ENCODE results near the gene ASRGL1. TPM values are rescaled to one million over a fixed set of nuclear protein-coding genes. Genes with fewer than 3 reads are reported as not detected.

The ASRGL1 gene
- total RNA-seq, 2 experiments from 2014 or later: 7.7 to 8.2 TPM

DNA sequence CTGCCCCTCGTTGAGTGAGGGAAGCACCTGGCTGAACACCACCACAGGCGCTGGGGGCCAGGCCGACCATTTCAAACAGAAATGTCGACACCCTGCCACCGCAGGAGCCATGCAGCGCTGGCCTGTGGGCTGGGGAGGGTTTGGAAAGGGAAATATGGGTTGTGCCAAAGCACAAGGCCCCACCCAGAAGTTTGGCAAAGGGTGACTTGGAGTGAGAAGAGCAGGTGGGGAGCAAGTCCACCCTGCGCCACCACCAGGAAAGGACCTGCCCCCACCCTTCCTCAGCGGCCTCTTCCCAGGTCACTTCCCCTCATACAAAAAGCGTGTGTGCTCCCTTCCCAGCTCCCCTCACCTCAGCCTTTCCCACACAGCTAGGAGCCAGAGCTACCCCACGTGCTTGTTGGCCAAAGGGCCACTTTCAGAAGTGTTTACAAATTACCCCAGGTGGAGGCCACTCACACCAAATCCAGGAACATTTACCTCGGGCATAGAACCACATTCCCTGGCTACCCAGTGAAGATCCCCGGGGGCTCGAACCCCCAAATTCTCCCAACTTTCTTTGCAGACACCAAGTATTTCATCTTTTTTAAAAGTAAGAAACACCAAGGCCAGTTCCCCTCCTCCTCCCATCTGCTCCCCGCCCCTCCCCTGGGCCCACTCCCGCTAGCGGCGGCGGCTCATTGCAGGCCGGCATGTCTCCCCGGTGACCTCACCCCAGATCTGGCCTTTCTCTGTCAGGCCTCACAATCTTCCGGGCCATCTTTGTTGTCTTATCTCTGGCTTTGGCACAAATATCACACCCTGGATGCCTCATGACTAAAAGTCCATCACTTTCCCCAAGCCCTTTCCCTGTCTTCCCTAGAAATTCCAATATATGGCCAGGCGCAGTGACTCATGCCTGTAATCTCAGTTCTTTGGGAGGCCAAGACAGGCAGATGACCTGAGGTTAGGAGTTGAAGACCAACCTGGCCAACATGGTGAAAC lies 61.1 kb downstream of the ASRGL1 start:
- POLR2A ChIA-PET: no interaction called here
- no peak overlapping the region for H3K27ac Mint-ChIP-seq
- intact Hi-C loops (cut with micrococcal nuclease): loop anchor here (10.0 kb wide), 1 partner anchor 466 kb away; no protein-coding TSS in a partner anchor
- DNase-seq: no peak
- no peaks in the 10 kb centered on the region for H3K27me3 Mint-ChIP-seq
- H3K4me1 Mint-ChIP-seq (ENCODE audit: low read depth): peaks cover 33% of the 10 kb centered on the region
- no peak overlapping the region for H3K4me3 Mint-ChIP-seq
- CTCF ChIA-PET: interaction anchor here (2.7 kb wide), 1 partner anchor 145 kb away, joined by 11 read pairs; no protein-coding TSS in a partner anchor
- H3K9me3 Mint-ChIP-seq: no peaks in the 10 kb centered on the region
- no peaks in the 10 kb centered on the region for H3K36me3 Mint-ChIP-seq

DNA sequence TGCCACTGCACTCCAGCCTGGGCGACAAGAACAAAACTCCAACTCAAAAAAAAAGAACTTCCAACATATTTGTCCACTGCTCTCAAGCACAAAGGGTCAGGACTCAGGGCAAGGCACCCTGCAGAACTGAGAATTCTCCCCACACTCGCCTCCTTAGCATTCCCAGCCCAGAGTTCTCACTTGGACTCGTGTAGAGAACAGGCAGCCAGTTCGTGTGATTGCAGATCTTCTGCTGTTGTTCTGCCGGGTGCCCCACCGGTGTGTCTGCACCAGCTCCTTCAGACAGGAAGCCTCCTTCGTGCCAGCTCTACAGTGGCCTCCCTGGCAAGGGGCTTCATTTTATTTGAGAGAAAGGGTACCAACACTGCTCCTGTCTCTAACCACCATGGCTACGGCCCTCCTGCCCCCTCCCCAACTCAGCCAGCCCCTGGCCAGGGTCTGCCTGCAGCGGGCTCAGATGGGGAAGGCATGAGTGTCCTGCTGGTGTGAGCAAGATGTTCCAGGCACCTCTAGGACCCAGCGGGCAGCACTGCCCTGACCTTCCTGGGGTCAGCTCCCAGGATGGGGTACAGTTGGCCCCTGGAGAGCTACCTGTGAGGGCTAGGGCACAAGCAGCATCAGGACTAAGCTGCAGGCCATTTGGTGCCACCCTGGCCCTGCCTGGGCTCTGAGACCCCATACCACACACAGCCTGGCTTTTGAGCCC lies 62.1 kb downstream of the ASRGL1 start:
- Mint-ChIP-seq H3K27me3 (no peaks in the 10 kb centered on the region), H3K27ac (no peak overlapping the region), H3K4me1 (ENCODE audit: low read depth) (peaks cover 33% of the 10 kb centered on the region), H3K9me3 (no peaks in the 10 kb centered on the region), H3K36me3 (no peaks in the 10 kb centered on the region), H3K4me3 (no peak overlapping the region)
- no peak for DNase-seq
- ChIA-PET CTCF (interaction anchor here (0.7 to 5.7 kb wide), 3 partner anchors 12 to 144 kb away, joined by 3 to 49 read pairs (median 11); no protein-coding TSS in a partner anchor), POLR2A (no interaction called here)
- intact Hi-C loops (cut with micrococcal nuclease): loop anchor here (10.0 kb wide), 1 partner anchor 465 kb away; no protein-coding TSS in a partner anchor

DNA sequence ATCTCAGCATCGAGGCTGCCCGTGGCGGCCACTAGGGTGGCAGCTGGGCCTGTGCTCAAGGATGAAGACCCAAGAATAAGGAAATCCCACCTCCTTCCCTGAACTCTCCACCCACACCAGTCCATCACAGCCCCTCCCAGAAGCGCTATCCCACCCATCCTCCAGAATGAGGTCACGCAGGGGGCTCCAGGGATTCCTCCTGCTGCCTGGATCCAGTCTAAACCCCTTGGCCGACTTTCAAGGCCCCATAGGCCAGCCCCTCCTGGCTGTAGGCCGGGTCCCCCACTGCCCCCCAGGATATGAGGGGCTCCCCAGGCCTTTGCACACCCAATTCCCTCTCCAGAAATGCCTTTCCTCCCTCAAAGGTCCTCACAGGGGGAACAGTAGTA lies 62.6 kb downstream of the ASRGL1 start:
- Mint-ChIP-seq H3K27me3 (no peaks in the 10 kb centered on the region), H3K36me3 (no peaks in the 10 kb centered on the region), H3K27ac (no peak overlapping the region), H3K9me3 (no peaks in the 10 kb centered on the region), H3K4me3 (no peak overlapping the region), H3K4me1 (ENCODE audit: low read depth) (peaks cover 28% of the 10 kb centered on the region)
- POLR2A ChIA-PET: no interaction called here
- no peak for DNase-seq
- CTCF ChIA-PET: interaction anchor here (0.7 to 5.7 kb wide), 6 partner anchors 9 to 161 kb away, joined by 3 to 49 read pairs (median 4); no protein-coding TSS in a partner anchor
- intact Hi-C loops (cut with micrococcal nuclease): loop anchor here (10.0 kb wide), 1 partner anchor 465 kb away; no protein-coding TSS in a partner anchor

DNA sequence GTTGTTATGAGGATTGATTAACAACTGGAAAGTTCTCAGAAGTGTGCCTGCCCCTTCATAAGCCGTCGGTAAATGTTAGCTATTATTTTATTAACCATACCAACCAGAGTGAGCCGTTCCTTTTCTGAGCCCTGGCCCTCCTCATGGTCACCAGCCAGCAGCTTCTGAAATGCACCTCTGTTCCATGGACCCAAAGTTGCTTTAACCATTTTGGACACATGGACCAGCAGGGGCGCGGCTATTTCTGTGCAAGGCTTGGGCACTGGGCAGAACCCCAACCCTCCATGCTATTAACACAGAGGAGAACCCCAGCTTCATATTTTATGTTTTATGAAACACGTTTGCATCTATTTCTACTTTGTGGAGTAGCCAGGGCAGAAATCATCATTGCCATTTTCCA lies 63.0 kb downstream of the ASRGL1 start:
- no peak for DNase-seq
- H3K4me3 Mint-ChIP-seq: no peak overlapping the region
- POLR2A ChIA-PET: no interaction called here
- no peaks in the 10 kb centered on the region for H3K36me3 Mint-ChIP-seq
- intact Hi-C loops (cut with micrococcal nuclease): no loop called here
- no peaks in the 10 kb centered on the region for H3K9me3 Mint-ChIP-seq
- H3K27ac Mint-ChIP-seq: no peak overlapping the region
- no peaks in the 10 kb centered on the region for H3K27me3 Mint-ChIP-seq
- CTCF ChIA-PET: interaction anchor here (0.8 to 5.7 kb wide), 6 partner anchors 10 to 174 kb away, joined by 3 to 49 read pairs (median 4); partner anchors contain the start of gene EEF1G
- H3K4me1 Mint-ChIP-seq (ENCODE audit: low read depth): peaks cover 25% of the 10 kb centered on the region

DNA sequence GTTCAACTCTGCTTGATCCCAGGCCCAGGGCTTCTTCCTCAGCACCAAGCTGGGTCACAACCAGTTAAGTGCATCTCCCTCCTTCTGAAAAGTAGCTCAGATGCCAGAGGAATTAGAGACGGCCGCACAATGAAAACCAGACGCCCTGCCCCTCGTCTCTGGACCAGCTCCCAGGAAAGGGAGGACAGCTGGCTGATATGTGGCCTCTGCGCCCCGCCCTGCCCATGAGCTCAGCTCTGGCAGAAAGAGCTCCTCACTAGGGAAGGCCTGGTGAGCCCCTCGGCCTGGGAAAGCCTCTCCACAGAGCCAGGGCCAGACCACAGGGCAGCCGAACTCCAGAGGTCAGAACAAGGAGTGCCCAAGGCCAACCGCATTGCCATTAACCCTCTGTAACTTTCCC lies 63.5 kb downstream of the ASRGL1 start:
- no peak for DNase-seq
- H3K4me3 Mint-ChIP-seq: no peak overlapping the region
- H3K27me3 Mint-ChIP-seq: no peaks in the 10 kb centered on the region
- H3K27ac Mint-ChIP-seq: no peak overlapping the region
- POLR2A ChIA-PET: no interaction called here
- peaks cover 25% of the 10 kb centered on the region for H3K4me1 Mint-ChIP-seq (ENCODE audit: low read depth)
- intact Hi-C loops (cut with micrococcal nuclease): no loop called here
- H3K9me3 Mint-ChIP-seq: no peaks in the 10 kb centered on the region
- CTCF ChIA-PET: interaction anchor here (0.8 to 5.7 kb wide), 7 partner anchors 10 to 173 kb away, joined by 3 to 49 read pairs (median 4); partner anchors contain the start of gene EEF1G
- no peaks in the 10 kb centered on the region for H3K36me3 Mint-ChIP-seq

DNA sequence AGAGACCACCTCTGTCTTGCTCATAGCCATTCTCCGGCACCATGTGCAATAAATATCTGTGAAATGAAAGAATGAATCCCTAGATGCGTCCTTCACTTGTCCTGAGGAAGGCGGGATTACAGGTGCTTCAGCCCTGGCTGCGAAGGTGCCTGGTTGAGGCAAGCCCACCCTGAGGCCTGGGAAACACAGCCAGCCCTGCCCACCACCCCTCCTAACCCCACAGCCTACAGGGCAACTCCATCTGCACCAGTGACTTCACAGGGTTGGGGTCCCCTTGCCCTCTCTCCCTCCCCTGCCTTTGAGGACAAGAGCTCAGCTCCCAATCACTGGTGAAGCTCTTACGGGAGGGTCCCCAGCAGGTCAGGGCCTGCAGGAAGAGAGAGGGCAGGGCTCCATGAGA lies 64.1 kb downstream of the ASRGL1 start:
- H3K27ac Mint-ChIP-seq: peak overlapping the region; percentile 86
- no peaks in the 10 kb centered on the region for H3K27me3 Mint-ChIP-seq
- no peak for DNase-seq
- H3K9me3 Mint-ChIP-seq: no peaks in the 10 kb centered on the region
- POLR2A ChIA-PET: interaction anchor here (1.1 kb wide), 1 partner anchor 173 kb away, joined by 3 read pairs; the partner anchor contains the start of gene EEF1G
- H3K4me1 Mint-ChIP-seq (ENCODE audit: low read depth): peaks cover 25% of the 10 kb centered on the region
- CTCF ChIA-PET: interaction anchor here (0.9 to 5.7 kb wide), 6 partner anchors 15 to 264 kb away, joined by 3 to 49 read pairs (median 4); partner anchors contain the start of genes C11orf98, CSKMT and EEF1G
- intact Hi-C loops (cut with micrococcal nuclease): no loop called here
- peak overlapping the region; percentile 71 for H3K4me3 Mint-ChIP-seq
- no peaks in the 10 kb centered on the region for H3K36me3 Mint-ChIP-seq

DNA sequence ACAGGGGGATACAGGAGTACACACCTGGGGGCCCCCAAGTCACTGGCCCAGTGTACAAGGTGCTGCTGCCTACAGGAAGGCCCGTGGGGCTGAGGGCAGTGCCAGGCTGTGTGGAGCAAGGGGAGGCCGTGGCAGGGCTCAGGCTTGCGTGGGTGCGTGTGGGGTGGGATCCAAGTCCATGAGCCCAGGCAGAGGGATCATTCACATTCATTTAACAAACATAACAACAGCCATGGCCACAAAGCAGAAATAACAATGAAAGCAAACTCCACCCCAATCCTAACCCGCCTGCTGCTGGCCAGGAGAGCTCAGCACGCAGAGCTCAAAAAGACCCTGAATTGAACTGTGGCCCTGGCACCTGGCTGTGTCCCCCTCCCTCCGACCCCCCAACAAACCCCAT lies 64.6 kb downstream of the ASRGL1 start:
- no peaks in the 10 kb centered on the region for H3K27me3 Mint-ChIP-seq
- H3K4me3 Mint-ChIP-seq: peak overlapping the region; percentile 71

DNA sequence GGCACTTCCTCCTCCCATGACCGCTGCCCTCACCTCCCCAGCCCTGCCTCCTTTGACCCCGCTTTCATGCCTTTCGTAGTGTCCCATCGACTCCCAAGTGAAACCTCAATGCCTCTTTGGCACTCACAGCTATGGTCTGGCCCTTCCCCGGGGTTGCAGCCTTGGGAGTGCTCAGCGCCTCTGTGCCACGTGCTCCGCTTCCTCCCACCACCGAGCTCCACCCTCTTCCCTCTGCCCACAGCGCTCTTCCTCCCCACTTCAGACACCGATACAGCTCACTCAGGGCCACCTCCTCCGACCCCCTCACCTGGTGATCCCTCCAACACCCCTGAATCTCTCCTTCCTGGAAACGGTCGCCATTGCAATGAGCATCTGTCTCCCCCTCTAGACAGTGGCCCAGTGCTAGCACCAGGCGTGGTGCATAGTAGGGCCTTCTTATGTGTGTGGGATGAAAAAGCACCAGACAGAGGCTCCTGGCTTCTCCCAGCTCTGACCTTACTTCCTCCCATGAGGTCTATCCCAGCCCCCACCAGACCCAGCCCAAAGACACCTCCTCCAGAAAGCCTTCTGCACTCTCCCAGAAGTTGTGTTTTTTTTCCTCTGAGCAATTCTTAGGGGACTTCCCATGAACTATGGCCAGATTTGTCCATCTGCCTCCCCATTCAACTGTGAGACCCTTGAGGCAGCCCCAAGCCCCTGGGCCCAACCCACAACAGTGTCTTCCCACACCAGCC lies 65.1 kb downstream of the ASRGL1 start:
- Mint-ChIP-seq H3K36me3 (no peaks in the 10 kb centered on the region), H3K4me1 (ENCODE audit: low read depth) (peaks cover 25% of the 10 kb centered on the region), H3K9me3 (no peaks in the 10 kb centered on the region), H3K4me3 (peak overlapping the region; percentile 71), H3K27me3 (no peaks in the 10 kb centered on the region), H3K27ac (peak overlapping the region; percentile 86)
- DNase-seq: peak; percentile 71
- POLR2A ChIA-PET: interaction anchor here (0.8 to 1.1 kb wide), 2 partner anchors 172 to 368 kb away, joined by 3 read pairs; partner anchors contain the start of gene EEF1G
- CTCF ChIA-PET: interaction anchor here (1.0 to 5.7 kb wide), 7 partner anchors 9 to 158 kb away, joined by 3 to 49 read pairs (median 4); no protein-coding TSS in a partner anchor
- intact Hi-C loops (cut with micrococcal nuclease): no loop called here

More for the DNA sequence above, 64.6 kb downstream of the ASRGL1 start:
- Mint-ChIP-seq H3K4me1 (ENCODE audit: low read depth) (peaks cover 25% of the 10 kb centered on the region), H3K36me3 (no peaks in the 10 kb centered on the region), H3K27ac (peak overlapping the region; percentile 86), H3K9me3 (no peaks in the 10 kb centered on the region)
- CTCF ChIA-PET: interaction anchor here (0.9 to 5.7 kb wide), 8 partner anchors 8 to 263 kb away, joined by 3 to 49 read pairs (median 4); partner anchors contain the start of genes C11orf98 and CSKMT
- DNase-seq: peak; percentile 21
- POLR2A ChIA-PET: interaction anchor here (0.8 to 1.1 kb wide), 2 partner anchors 172 to 369 kb away, joined by 3 read pairs; partner anchors contain the start of gene EEF1G
- intact Hi-C loops (cut with micrococcal nuclease): no loop called here

DNA sequence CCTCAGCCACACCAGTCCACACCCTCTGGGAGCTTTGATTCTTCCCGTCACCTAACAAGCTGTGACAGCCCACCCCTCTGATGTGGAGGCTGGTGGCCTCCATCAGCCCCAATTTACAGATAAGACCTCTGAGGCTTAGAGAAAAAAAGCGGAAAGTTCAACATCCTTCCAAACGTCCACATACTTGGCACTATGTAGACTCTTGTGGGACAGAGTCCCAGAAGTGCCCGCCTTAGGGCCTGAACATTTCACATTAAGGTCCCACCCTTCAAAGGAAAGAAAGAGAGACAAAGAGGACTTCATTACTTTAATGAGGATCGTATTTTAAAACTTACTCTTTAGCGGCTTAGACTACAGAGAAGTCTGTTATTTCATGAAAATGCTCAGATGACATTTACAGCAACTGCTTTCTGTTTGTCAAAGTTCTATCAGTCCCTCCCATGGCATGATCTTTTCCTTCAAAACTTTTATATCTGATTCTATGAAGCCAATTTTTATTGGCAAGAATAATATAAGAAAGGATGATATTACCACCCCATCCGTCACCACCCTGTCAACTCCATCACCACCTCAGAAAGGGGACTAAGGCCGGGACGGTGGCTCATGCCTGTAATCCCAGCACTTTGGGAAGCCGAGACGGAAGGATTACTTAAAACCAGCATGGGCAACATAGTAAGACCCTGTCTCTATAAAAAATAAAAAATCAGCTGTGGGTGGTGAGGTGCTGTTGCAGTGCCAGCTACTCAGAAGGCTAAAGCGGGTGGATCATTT lies 65.9 kb downstream of the ASRGL1 start:
- intact Hi-C loops (cut with micrococcal nuclease): no loop called here

DNA sequence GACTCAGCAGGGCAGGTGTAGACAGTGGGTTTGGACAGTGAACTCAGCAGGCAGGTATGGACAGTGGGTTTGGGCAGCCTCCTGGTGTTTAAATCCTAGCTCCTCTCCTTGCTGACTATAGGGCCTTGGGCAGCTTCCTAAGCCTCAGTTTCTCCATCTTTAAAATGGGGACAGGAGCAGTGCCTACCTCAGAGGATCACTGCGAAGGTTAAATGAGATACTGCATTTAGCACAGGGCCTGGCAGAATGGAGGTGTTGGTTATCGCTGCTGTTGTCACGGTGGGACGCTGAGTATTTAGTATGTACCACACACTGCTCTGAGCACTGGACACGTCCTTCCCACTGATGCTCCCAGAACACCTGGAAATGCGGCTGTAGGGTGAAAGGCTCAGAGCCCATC lies 67.2 kb downstream of the ASRGL1 start:
- intact Hi-C loops (cut with micrococcal nuclease): no loop called here

More for the DNA sequence above, 65.9 kb downstream of the ASRGL1 start:
- Mint-ChIP-seq H3K9me3 (no peaks in the 10 kb centered on the region), H3K27me3 (no peaks in the 10 kb centered on the region), H3K4me3 (peak overlapping the region; percentile 28), H3K4me1 (ENCODE audit: low read depth) (peaks cover 25% of the 10 kb centered on the region), H3K36me3 (no peaks in the 10 kb centered on the region), H3K27ac (peak overlapping the region; percentile 86)
- ChIA-PET POLR2A (no interaction called here), CTCF (interaction anchor here (0.6 to 5.7 kb wide), 5 partner anchors 9 to 280 kb away, joined by 3 to 49 read pairs (median 12); no protein-coding TSS in a partner anchor)
- DNase-seq: no peak

More for the DNA sequence above, 67.2 kb downstream of the ASRGL1 start:
- peaks cover 20% of the 10 kb centered on the region for H3K4me1 Mint-ChIP-seq (ENCODE audit: low read depth)
- POLR2A ChIA-PET: no interaction called here
- no peak overlapping the region for H3K4me3 Mint-ChIP-seq
- no peaks in the 10 kb centered on the region for H3K36me3 Mint-ChIP-seq
- CTCF ChIA-PET: interaction anchor here (3.1 to 5.7 kb wide), 2 partner anchors 11 to 20 kb away, joined by 12 to 49 read pairs; no protein-coding TSS in a partner anchor
- no peak for DNase-seq
- no peak overlapping the region for H3K27ac Mint-ChIP-seq
- no peaks in the 10 kb centered on the region for H3K9me3 Mint-ChIP-seq
- H3K27me3 Mint-ChIP-seq: no peaks in the 10 kb centered on the region

Data from activated CD4-positive, alpha-beta memory T cell treated with anti-CD3 and anti-CD28 coated beads for 36 hours (primary cell).